ENCODE results near the gene PADI2.

The PADI2 gene

DNA sequence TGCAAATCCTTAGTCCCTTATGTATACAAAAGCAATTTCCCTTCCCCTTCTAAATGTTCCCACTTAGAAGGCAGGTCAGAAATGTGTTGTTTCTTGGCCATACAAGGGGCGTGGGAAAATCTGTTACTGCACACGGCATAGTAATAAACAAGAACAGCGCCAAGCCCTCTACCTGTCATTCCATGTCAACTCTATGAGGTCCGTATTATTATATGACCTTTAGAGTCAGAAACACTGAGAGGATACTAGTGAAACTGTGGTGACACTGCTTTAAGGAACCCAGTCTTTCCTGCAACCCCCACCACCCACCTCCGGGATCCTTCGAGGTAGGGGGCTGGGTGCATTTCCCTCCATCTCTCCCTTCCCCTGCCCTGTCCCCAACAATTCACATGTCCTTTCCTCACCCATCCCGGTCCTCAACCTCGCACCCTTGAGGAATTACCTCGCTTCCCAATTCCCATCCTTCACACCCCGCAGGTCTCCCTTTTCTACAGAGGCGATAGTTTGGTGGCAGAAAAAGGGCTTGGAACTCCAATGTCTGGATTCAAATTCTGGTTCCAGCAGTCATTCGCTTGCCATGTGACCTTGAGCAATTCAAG lies 66.1 kb downstream of the PADI2 start:
- no peak for DNase-seq

DNA sequence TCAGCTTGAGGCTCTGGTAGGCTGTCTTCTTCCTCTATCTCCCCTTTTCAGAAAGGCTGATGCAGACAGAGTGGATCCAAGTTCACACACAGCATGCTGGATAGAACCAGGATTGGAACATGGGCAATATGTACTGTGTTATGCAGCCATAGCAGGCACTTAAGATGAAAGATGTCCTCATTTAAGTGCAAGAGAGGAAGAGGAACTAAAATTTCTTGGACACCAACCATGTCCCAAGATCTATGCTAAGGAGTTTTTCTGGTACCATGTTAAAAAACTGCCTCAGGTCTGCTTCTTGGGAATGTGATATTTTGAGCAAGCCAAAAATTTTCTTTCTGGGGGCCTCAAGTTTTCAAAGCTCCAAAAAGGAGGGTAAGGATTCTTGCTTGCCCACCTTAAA lies 66.6 kb downstream of the PADI2 start:
- no peak for DNase-seq

DNA sequence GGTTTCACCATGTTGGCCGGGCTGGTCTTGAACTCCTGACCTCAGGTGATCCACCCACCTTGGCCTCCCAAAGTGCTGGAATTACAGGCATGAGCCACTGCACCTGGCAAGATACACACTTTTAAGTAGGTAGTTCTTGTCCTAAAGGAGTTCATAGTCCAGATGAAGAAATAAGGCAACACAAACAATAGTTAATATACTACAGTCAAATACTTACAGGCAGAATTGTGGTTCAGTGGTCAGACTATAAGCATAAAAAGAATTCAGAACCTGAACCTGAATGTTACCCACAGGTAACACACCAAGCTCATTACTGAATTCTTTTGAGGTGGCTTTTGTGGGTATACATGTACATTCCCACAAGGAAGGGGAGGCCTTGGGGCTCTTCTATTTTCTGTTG lies 67.2 kb downstream of the PADI2 start:
- DNase-seq, result no peak

DNA sequence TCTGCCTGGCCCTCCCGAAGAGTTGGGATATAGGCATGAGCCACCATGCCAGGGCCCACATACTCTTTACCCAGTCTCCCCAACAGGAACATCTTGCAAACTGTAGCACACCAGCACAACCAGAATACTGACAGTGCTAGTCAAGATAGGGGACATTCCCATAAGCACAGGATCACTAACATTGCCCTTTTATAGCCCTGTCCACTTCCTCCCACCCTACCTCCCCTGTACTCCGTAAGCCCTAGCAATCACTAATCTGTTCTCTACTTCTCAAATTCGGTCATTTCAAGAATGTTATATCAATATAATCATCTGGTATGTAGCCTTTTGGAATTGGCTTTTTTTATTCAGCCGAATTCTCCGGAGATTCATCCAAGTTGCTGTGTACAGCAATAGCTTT lies 71.3 kb downstream of the PADI2 start:
- DNase-seq, result no peak

- no peak for DNase-seq
These were observed 73.0 kb downstream of the PADI2 start for GRCh38 chr1:17046334-17046657.

DNA sequence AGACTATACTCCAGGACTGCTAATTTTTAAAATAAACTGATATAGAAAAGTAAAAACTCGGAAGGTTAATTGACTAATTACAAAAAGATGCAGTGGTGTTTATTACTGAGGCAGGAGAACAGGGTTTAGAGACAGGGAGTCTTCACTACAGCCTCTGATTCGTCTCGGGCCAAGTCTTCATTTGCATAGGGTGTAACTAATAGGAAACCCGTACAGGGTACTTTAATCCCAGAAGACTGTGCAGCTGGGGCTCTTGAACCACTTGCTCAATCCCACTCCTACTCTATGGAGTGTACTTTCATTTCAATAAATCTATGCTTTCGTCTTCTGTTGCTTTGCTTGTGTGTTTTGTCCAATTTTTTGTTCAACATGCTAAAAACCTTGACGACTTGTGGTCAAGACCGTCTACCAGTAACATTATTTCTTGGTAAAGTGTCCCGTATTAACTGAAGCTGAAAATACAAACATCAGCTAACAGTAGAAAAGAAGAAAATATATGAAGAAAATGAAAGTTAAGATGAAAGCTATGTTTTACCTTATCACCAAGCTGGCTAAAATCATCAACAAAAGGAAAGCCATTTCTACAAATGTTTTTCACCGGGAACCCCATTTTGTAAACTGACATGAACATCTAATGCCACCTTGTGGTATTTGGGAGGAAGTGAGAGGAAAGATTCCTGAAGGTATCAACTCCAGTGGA lies 73.5 kb downstream of the PADI2 start:
- no peak for DNase-seq

DNA sequence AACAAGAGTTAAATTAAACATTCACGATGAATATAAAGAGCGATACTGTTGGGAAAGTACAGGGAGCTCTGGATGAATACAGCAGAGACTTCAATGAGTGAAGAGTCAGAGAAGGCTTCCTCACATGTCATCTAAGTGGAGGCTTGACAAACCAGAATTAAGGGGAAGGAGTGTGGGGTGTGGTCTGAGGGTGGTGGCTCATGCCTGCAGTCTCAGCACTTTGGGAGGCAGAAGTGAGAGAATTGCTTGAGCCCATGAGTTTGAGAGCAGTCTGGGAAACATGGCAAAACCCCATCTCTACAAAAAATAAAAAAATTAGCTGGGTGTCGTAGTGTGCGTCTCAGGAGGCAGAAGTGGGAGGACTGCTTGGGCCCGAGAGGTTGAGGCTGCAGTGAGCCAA lies 74.1 kb downstream of the PADI2 start:
- no peak for DNase-seq

- no peak for DNase-seq
These were observed 75.6 kb downstream of the PADI2 start for GRCh38 chr1:17043676-17044075.

GRCh38 chr1:17040135-17040534 lies 79.1 kb downstream of the PADI2 start:
- DNase-seq, result no peak

- DNase-seq, result no peak
These were observed 79.7 kb downstream of the PADI2 start for GRCh38 chr1:17039522-17039921.

GRCh38 chr1:17033481-17033880 lies 85.8 kb downstream of the PADI2 start:
- DNase-seq, result no peak

DNA sequence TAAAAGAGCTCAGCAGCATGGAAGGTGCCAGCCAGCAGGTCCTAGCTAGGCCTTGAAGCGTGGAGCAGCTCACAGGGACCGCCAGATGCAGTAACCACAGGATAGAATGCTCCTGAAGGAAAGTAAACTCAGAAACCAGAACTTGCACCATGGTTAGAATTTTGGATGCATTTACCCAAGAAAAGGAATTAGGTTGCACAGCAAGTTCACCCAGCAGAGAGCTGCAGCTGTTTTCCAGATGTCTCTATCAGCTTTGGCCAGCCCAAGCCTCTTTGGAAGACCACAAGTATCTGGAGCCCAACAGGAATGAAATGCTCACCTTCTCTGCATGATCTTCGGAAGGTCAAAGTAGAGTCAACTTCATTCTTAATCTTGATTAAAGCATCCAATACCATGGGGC lies 86.5 kb downstream of the PADI2 start:
- DNase-seq, result no peak

DNA sequence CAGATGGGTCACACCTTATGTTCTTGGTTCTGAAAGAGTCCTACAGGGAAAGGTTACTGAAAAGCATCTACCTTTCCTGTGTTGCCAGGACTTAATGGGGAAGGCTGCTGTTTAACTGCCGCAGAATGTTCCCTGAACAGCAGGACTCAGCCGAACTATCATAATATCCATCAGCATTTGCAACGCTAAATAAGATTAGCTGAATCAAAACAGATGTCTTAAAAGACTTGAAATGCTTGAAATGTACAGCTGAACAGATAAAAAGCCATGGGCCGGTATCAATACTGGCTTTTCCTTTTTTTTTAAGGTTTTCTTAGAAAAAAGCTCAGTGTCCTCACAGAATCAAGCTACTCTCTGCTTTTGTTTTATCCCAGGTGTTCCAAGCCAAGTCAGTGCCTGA lies 87.8 kb downstream of the PADI2 start:
- no peak for DNase-seq

DNA sequence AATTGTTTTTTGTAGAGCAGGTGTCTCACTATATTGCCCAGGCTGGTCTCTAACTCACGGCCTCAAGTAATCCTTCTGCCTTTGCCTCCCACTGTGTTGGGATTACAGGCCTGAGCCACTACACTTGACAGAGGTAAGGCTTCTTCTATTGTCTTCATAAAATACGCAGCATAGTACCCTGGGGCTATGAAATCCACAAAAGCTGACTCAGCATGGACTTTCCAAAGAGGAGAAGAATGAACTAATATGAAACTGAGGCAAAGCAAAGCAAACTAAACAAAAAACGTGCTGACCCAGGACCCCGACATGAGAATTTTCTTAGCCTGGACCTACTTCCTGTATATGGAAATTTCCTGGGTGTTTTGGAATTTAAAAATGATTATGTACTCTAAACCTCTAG lies 89.0 kb downstream of the PADI2 start:
- no peak for DNase-seq

DNA sequence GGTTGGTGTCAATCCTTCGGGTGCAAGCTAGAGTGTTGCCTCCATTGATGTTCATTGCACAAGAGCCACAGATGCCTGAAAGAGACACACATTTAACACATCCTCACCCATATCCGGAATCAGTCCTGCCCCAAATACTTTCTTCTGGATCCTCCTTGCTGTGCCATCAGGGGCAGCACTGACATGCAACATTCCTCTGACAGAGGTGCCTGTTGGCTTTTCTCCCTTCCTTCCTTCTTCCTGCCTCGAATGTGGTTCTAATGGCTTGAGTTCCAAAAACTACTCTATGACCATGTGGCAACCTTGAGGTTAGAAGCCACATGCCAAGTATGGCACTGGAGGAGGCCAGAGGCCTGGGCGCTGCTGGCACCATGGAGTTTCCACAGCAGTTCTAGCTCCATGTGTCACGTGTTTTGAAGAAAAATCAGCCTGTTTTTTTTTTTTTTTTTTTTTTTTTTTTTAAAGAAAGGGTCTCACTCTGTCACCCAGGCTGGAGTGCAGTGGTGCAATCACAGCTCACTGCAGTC lies 90.5 kb downstream of the PADI2 start:
- DNase-seq, result no peak

DNA sequence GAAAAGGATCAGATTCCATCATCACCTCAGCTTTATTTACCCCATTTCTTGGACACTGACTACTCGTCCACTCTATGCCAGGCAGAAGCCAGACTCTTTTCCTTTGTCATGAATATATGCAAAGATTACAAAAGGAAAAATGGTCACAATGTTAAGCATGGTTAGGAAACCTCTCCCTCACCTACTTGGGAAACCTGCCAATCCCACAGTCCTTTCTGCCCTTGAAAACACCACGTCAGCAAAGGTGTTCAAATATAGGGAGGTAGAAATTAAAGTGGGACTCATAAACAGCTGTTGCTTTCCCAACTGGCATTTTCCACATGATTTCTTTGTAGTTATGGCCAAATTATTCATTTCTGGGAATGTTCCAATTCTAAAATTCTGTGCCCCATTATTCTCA lies 91.4 kb downstream of the PADI2 start:
- no peak for DNase-seq

DNA sequence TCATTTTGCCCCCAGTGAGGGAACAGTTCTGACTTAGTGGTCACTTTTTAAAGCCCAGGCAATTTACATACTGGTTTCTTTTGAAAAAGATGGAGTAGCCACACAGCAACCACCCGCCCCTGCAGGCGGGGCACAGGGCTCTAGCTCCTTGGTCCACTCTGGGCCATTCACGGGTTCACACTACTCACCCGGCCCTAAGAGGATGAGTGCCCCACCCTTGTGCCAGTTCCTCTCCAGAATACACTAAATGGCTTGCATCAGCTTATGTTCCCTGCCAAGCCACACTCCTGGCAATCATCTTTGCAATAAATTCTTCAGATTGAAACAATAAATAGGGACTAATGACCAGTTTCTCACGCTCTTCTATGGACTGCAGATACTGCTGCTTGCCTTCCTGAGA lies 91.8 kb downstream of the PADI2 start:
- no peak for DNase-seq

GRCh38 chr1:17024721-17025120 lies 94.5 kb downstream of the PADI2 start:
- DNase-seq, result no peak

- DNase-seq, result no peak
These were observed 95.7 kb downstream of the PADI2 start for GRCh38 chr1:17023573-17023972.

DNA sequence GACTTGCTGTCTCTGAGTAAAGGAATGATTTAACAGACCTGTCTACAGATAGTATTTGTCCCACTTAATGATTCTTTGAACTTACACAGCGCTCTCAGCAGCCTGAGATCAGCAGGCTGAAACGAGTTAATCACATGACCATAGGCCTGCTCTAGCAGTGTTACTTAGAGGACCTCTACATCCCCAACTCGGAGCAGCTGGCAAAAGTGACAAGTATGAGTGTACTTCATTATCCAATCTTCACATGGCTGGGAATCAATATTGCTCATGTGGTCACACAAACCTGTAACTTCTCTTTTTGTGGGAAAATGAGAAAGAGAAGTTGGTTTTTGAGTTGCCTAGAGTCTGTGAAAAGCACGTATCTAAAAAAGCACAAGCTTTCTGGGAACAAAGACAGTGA lies 96.1 kb downstream of the PADI2 start:
- no peak for DNase-seq

DNA sequence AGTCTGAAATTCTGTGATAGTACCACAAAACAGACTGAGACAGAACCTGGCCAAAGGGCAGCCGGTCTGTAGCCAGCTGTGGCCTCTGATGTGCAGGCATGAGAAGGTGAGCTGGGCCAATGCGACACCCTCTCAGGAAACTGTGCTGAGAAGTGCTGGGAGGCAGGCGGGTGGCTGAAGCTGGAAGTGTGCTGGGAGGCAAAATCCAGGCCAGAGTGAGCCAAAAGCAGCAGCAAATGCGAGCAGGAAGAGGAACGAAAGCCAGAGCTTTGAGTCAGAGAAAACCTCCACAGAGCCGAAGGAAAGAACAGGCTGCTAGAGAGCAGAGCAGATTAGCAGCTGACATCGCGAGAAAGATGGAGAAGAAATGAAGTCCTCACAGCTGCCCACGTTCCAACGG lies 97.4 kb downstream of the PADI2 start:
- no peak for DNase-seq

- DNase-seq, result no peak
These were observed 98.7 kb downstream of the PADI2 start for GRCh38 chr1:17020502-17020901.

- DNase-seq, result no peak
These were observed 100.4 kb downstream of the PADI2 start for GRCh38 chr1:17018849-17019248.

DNA sequence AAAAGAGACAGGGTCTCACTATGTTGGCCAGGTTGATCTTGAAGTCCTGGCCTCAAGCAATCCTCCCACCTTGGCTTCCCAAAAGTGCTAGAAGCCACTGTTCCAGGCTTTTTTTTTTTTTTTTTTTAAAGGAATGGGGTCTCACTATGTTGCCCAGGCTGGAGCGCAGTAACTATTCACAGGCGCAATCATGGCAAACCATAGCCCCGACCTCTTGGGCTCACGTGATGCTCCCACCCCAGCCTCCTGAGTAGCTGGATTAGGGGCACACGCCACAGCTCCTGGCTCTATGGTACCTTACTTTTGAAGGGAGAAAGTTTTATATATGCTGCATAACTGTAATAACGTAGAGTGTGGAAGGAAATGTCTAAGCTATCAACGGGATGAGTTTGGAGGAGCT lies 101.8 kb downstream of the PADI2 start:
- no peak for DNase-seq
